ENCODE data around the gene NPR1. TPM values are rescaled to one million over a fixed set of nuclear protein-coding genes. Genes with fewer than 3 reads are reported as not detected.

NPR1 gene
- total RNA-seq, result not detected
- total RNA-seq (2013), result not detected

- peaks cover 18% of the 10 kb centered on the region for H3K27me3 ChIP-seq (ENCODE audit: control insufficient read depth, insufficient read depth, low read length)
- Mint-ChIP-seq H3K27ac (peak within 1 kb of the TSS in 1 of 2 donors; percentile 3), H3K4me1 (peaks cover 21 to 26% of the 10 kb centered on the region in 2 donors), H3K9me3 (no peaks in the 10 kb centered on the region), H3K27me3 (ENCODE audit: low read depth in 2 of 2) (peaks cover 43 to 51% of the 10 kb centered on the region in 2 donors), H3K4me3 (peak within 1 kb of the TSS; percentile 86), H3K36me3 (no peaks in the 10 kb centered on the region)
- no peaks in the 10 kb centered on the region for H3K36me3 ChIP-seq (ENCODE audit: control insufficient read depth, insufficient read depth, low read length)
- ATAC-seq (peak; percentile 31 to 49 (median 46)), DNase-seq (peak in 1 of 2 donors; percentile 56)
- peaks cover 20% of the 10 kb centered on the region for H3K4me1 ChIP-seq (ENCODE audit: control insufficient read depth, insufficient read depth, low read length)
- TF ChIP-seq CTCF (IDR thresholded peaks at IDR 0.05), result no peak
- H3K4me3 ChIP-seq (ENCODE audit: low read length), result peak within 1 kb of the TSS; percentile 8
- no peaks in the 10 kb centered on the region for H3K9me3 ChIP-seq (ENCODE audit: control insufficient read depth, insufficient read depth, low read length)
- no peak within 1 kb of the TSS for H3K27ac ChIP-seq (ENCODE audit: low read length)
- WGBS (ENCODE audit: insufficient coverage), result 2% methylated on average over 78 of the region's 78 CpGs
- intact Hi-C loops (cut with micrococcal nuclease), result loop anchor here (10.0 kb wide), 1 partner anchor 96 kb away; the partner anchor contains the start of gene SLC27A3
Measured at GRCh38 chr1:153678519-153679336, at the start of gene NPR1. TSS of gene NPR1 (plus strand) at chr1:153678688. CDS start at chr1:153679109, 421 bp downstream.

GRCh38 chr1:153629343-153629665, 49.2 kb upstream of the NPR1 start:
- Histone ChIP-seq H3K27me3 (ENCODE audit: control insufficient read depth, insufficient read depth, low read length) (no peaks in the 10 kb centered on the region), H3K9me3 (ENCODE audit: control insufficient read depth, insufficient read depth, low read length) (no peaks in the 10 kb centered on the region), H3K4me1 (ENCODE audit: control insufficient read depth, insufficient read depth, low read length) (peaks cover 27% of the 10 kb centered on the region), H3K27ac (ENCODE audit: low read length) (no peak overlapping the region), H3K4me3 (ENCODE audit: low read length) (no peak overlapping the region), H3K36me3 (ENCODE audit: control insufficient read depth, insufficient read depth, low read length) (no peaks in the 10 kb centered on the region)
- TF ChIP-seq CTCF (IDR thresholded peaks at IDR 0.05), result no peak
- no peaks in the 10 kb centered on the region for H3K9me3 Mint-ChIP-seq
- no peaks in the 10 kb centered on the region for H3K36me3 Mint-ChIP-seq
- no peak for DNase-seq
- no peak overlapping the region for H3K27ac Mint-ChIP-seq
- intact Hi-C loops (cut with micrococcal nuclease), result no loop called here
- WGBS (ENCODE audit: insufficient coverage), result 92% methylated on average over 5 of the region's 5 CpGs
- peaks cover 6 to 8% of the 10 kb centered on the region in 2 donors for H3K27me3 Mint-ChIP-seq (ENCODE audit: low read depth in 2 of 2)
- peaks cover 21 to 29% of the 10 kb centered on the region in 2 donors for H3K4me1 Mint-ChIP-seq
- ATAC-seq, result no peak
- H3K4me3 Mint-ChIP-seq, result no peak overlapping the region

- H3K27me3 Mint-ChIP-seq (ENCODE audit: low read depth in 2 of 2), result peaks cover 6 to 8% of the 10 kb centered on the region in 2 donors
- Histone ChIP-seq H3K4me1 (ENCODE audit: control insufficient read depth, insufficient read depth, low read length) (peaks cover 31% of the 10 kb centered on the region), H3K36me3 (ENCODE audit: control insufficient read depth, insufficient read depth, low read length) (no peaks in the 10 kb centered on the region), H3K4me3 (ENCODE audit: low read length) (no peak overlapping the region), H3K27me3 (ENCODE audit: control insufficient read depth, insufficient read depth, low read length) (no peaks in the 10 kb centered on the region), H3K9me3 (ENCODE audit: control insufficient read depth, insufficient read depth, low read length) (no peaks in the 10 kb centered on the region), H3K27ac (ENCODE audit: low read length) (no peak overlapping the region)
- DNase-seq (no peak), ATAC-seq (no peak)
- no peaks in the 10 kb centered on the region for H3K36me3 Mint-ChIP-seq
- H3K27ac Mint-ChIP-seq, result no peak overlapping the region
- H3K4me3 Mint-ChIP-seq, result no peak overlapping the region
- WGBS (ENCODE audit: insufficient coverage), result 78% methylated on average over 1 of the region's 1 CpG
- intact Hi-C loops (cut with micrococcal nuclease), result loop anchor here (5.0 kb wide), 1 partner anchor 362 kb away; the partner anchor contains the start of gene RPS27
- TF ChIP-seq CTCF (IDR thresholded peaks at IDR 0.05), result no peak
- peaks cover 26 to 33% of the 10 kb centered on the region in 2 donors for H3K4me1 Mint-ChIP-seq
- H3K9me3 Mint-ChIP-seq, result no peaks in the 10 kb centered on the region
Measured at GRCh38 chr1:153629971-153630370, 48.5 kb upstream of the NPR1 start.

Measured in natural killer cell (primary cell).